Measurements from ENCODE around the gene STK32C.

GRCh38 chr10:132198381-132199181 is 109.2 kb downstream of the STK32C start:
- no peak for TF ChIP-seq ELF4 (IDR thresholded peaks at IDR 0.05)
- TF ChIP-seq SP1 (IDR thresholded peaks at IDR 0.05): no peak
- no peak for TF ChIP-seq TARDBP (IDR thresholded peaks at IDR 0.05)

All from HEK293T (cell line).